ENCODE measurements around the gene FHOD3.

GRCh38 chr18:36744261-36744876 is 446.9 kb downstream of the FHOD3 start:
- TF ChIP-seq CTCF (IDR thresholded peaks at IDR 0.05; ENCODE audit: insufficient read depth, low read depth, low read length) (no peak), EZH2 (IDR thresholded peaks at IDR 0.05; ENCODE audit: insufficient read depth, low read length) (no peak)
